Left ventricle myocardium inferior (tissue), 1 donor: ENCODE measurements around the gene RNF146. TPM values are rescaled to one million over a fixed set of nuclear protein-coding genes. Genes with fewer than 3 reads are reported as not detected.

Source experiments
- DNase-seq: peaks from one replicate; pipeline ENCODE4 v3.0.0-alpha.2; 2020
- H3K27ac ChIP-seq: fragments of 200-600 bp; replicated peaks from 2 replicates; pipeline ENCODE4 v1.8.0; 2021
- H3K27me3 ChIP-seq: fragments of 200-600 bp; 2 replicates; pipeline ENCODE4 v1.8.0; 2021; ENCODE audit warnings: low read depth
- H3K36me3 ChIP-seq: fragments of 200-600 bp; 2 replicates; pipeline ENCODE4 v1.8.0; 2021
- H3K4me1 ChIP-seq: fragments of 200-600 bp; 2 replicates; pipeline ENCODE4 v1.8.0; 2021
- H3K4me3 ChIP-seq: fragments of 200-600 bp; 2 replicates; pipeline ENCODE4 v1.8.0; 2021; ENCODE audit warnings: mild to moderate bottlenecking, moderate library complexity
- H3K9me3 ChIP-seq: fragments of 200-600 bp; replicated peaks from 2 replicates; pipeline ENCODE4 v1.8.0; 2021
- CTCF ChIP-seq: fragments of 200-600 bp; IDR thresholded peaks from 2 replicates; pipeline ENCODE4 v1.8.0; 2021; ENCODE audit warnings: antibody characterized with exemption, mild to moderate bottlenecking, borderline replicate concordance
- intact Hi-C: fragments of 100-400 bp; cut with micrococcal nuclease; formaldehyde crosslinking; loops from one replicate; pipeline ENCODE4 v1.11.0; 2022
- total RNA-seq: library from RNA; stranded (reverse); fragmentation: NEBNext Ultra II Directional; extraction: Animal tissue kit (Norgen Biotek cat#: 25700); gene quantifications from one replicate; pipeline ENCODE4 v1.2.1, GENCODE V29; 2021
- donor health status: DM: no; HTN: yes; CAD: no; lungs with severe emphysema.

RNF146 gene
- total RNA-seq, 1 donor from 2014 or later, result 48.7 TPM

- intact Hi-C loops, result loop anchor here (10.0 kb wide), 2 partner anchors 145 to 235 kb away; no protein-coding TSS in a partner anchor
- Histone ChIP-seq H3K4me3 (no peak overlapping the region), H3K27me3 (no peaks in the 10 kb centered on the region), H3K9me3 (no peaks in the 10 kb centered on the region), H3K27ac (no peak overlapping the region), H3K36me3 (no peaks in the 10 kb centered on the region), H3K4me1 (peaks cover 33% of the 10 kb centered on the region)
- TF ChIP-seq CTCF, result no peak
- no peak for DNase-seq
Observed at GRCh38 chr6:127299522-127300240, 33.0 kb downstream of the RNF146 start.

- Histone ChIP-seq H3K4me3 (no peak overlapping the region), H3K9me3 (peaks cover 1% of the 10 kb centered on the region), H3K4me1 (peaks cover 33% of the 10 kb centered on the region), H3K36me3 (peaks cover 5% of the 10 kb centered on the region), H3K27me3 (no peaks in the 10 kb centered on the region), H3K27ac (no peak overlapping the region)
- DNase-seq, result no peak
- intact Hi-C loops, result loop anchor here (10.0 kb wide), 2 partner anchors 144 to 234 kb away; no protein-coding TSS in a partner anchor
- no peak for TF ChIP-seq CTCF
Observed at GRCh38 chr6:127300411-127300810, 33.7 kb downstream of the RNF146 start.

- Histone ChIP-seq H3K4me3 (no peak overlapping the region), H3K9me3 (peaks cover 9% of the 10 kb centered on the region), H3K27me3 (no peaks in the 10 kb centered on the region), H3K27ac (no peak overlapping the region), H3K4me1 (peaks cover 33% of the 10 kb centered on the region), H3K36me3 (peaks cover 13% of the 10 kb centered on the region)
- DNase-seq, result no peak
- intact Hi-C loops, result loop anchor here (10.0 kb wide), 2 partner anchors 144 to 234 kb away; no protein-coding TSS in a partner anchor
- TF ChIP-seq CTCF, result no peak
Observed at GRCh38 chr6:127301199-127301700, 34.6 kb downstream of the RNF146 start.

GRCh38 chr6:127302728-127303660, 36.3 kb downstream of the RNF146 start:
- H3K4me3 ChIP-seq, result no peak overlapping the region
- H3K9me3 ChIP-seq, result peaks cover 18% of the 10 kb centered on the region
- no peak overlapping the region for H3K27ac ChIP-seq
- intact Hi-C loops, result loop anchor here (10.0 kb wide), 2 partner anchors 142 to 232 kb away; no protein-coding TSS in a partner anchor
- no peaks in the 10 kb centered on the region for H3K27me3 ChIP-seq
- H3K36me3 ChIP-seq, result peaks cover 17% of the 10 kb centered on the region
- DNase-seq, result no peak
- H3K4me1 ChIP-seq, result peaks cover 33% of the 10 kb centered on the region
- peak; percentile 79 for TF ChIP-seq CTCF

- no peak for TF ChIP-seq CTCF
- no peaks in the 10 kb centered on the region for H3K27me3 ChIP-seq
- peaks cover 27% of the 10 kb centered on the region for H3K9me3 ChIP-seq
- peaks cover 33% of the 10 kb centered on the region for H3K4me1 ChIP-seq
- intact Hi-C loops, result loop anchor here (10.0 kb wide), 2 partner anchors 141 to 231 kb away; no protein-coding TSS in a partner anchor
- no peak for DNase-seq
- H3K27ac ChIP-seq, result no peak overlapping the region
- no peak overlapping the region for H3K4me3 ChIP-seq
- peaks cover 26% of the 10 kb centered on the region for H3K36me3 ChIP-seq
Observed at GRCh38 chr6:127303917-127304316, 37.3 kb downstream of the RNF146 start.
